Right lobe of liver (tissue), 6 donors: Measurements from ENCODE around the gene CD300C. TPM values are rescaled to one million over a fixed set of nuclear protein-coding genes. Genes with fewer than 3 reads are reported as not detected.
"Not testable (repeated sequence)": the region's sequence is repeated elsewhere in the genome, so short reads cannot be mapped to it uniquely, and the experiment has no call there.

ENCODE experiments used
- ATAC-seq, 4 donors: fragments of 200-7000 bp; cut with Tn5 transposase; one replicate each; pipeline ENCODE4 v1.9.1; 2020; ENCODE audit warnings: mild to moderate bottlenecking in 4 of 4, moderate library complexity in 4 of 4
- DNase-seq, 3 donors: peaks; one replicate each; pipeline ENCODE4 v3.0.0-alpha.2; 2020
- H3K27ac ChIP-seq, 3 donors: fragments of 200-600 bp; one replicate each; pipeline ENCODE4 v1.8.0; 2022
- H3K27me3 ChIP-seq, 2 donors: fragments of 200-600 bp; one replicate each; pipeline ENCODE4 v1.8.0; 2022
- H3K36me3 ChIP-seq, 4 donors: fragments of 200-600 bp; sonication (generic) in 1 of 4; one replicate each; pipeline versions ENCODE4 v1.5.1 to v1.8.0; 2017 to 2022; ENCODE audit warnings: control low read depth in 1 of 4
- H3K4me1 ChIP-seq, 4 donors: fragments of 200-600 bp; sonication (generic) in 1 of 4; one replicate each; pipeline versions ENCODE4 v1.5.1 to v1.8.0; 2017 to 2022; ENCODE audit warnings: control low read depth in 1 of 4
- H3K4me3 ChIP-seq, 3 donors: fragments of 200-600 bp; one replicate each; pipeline ENCODE4 v1.8.0; 2022
- H3K9me3 ChIP-seq, 4 donors: fragments of 200-600 bp; sonication (generic) in 1 of 4; one replicate each; pipeline versions ENCODE4 v1.5.1 to v1.8.0; 2017 to 2022; ENCODE audit warnings: control low read depth in 1 of 4
- CTCF ChIP-seq, 4 donors: fragments of 200-600 bp in 3 of 4; fragments of 450-650 bp in 1 of 4; IDR thresholded peaks; one replicate each; pipeline versions ENCODE4 v1.5.1 to v1.8.0; 2016 to 2022; ENCODE audit warnings: antibody characterized with exemption in 4 of 4, mild to moderate bottlenecking in 2 of 4
- POLR2A ChIP-seq: fragments of 450-650 bp; IDR thresholded peaks from one replicate; pipeline ENCODE4 v1.6.1; 2017; ENCODE audit warnings: antibody characterized with exemption, mild to moderate bottlenecking
- WGBS: methylation state at CpG from one replicate; pipeline ENCODE4 v1.1.6; 2018; ENCODE audit warnings: low coverage, low lambda C conversion rate; ENCODE audit not compliant: insufficient coverage; ENCODE audit errors: missing lambda C conversion rate; 5-methylcytosine and 5-hydroxymethylcytosine counted together
- intact Hi-C, 2 donors: fragments of 100-400 bp; cut with DNase I; formaldehyde crosslinking; loops; one replicate each; pipeline versions ENCODE4 v1.11.2 to v1.14.1; 2022
- total RNA-seq, 6 experiments: library from RNA; depleted of rRNA in 2 of 6; stranded (reverse); fragments of >200 nt in 2 of 6; fragmentation: NEBNext Ultra II Directional in 3 of 6; extraction: Animal tissue kit (Norgen Biotek cat#: 25700) in 3 of 6; gene quantifications; one replicate each; pipeline versions ENCODE4 v1.1.0 to v1.2.4, GENCODE V29; 2016 to 2023
- donor health status: DM: no; HTN: yes; CAD: no.
- donor health status: DM: no; HTN: no; CAD: no.
- donor health status: DM: no; HTN: no; CAD: no.
- donor health status: DM: no; HTN: yes; CAD: no.
- donor health status: DM: no; HTN: yes; CAD: no.

The CD300C gene
- total RNA-seq, 6 experiments from 2014 or later = 0.22 to 2.7 (median 0.41) TPM

GRCh38 chr17:74578979-74579378, 33.1 kb upstream of the CD300C start:
- WGBS = 42% methylated on average over 8 of the region's 9 CpGs
- no peaks in the 10 kb centered on the region for H3K36me3 ChIP-seq
- ATAC-seq = no peak
- no peaks in the 10 kb centered on the region for H3K9me3 ChIP-seq
- H3K27ac ChIP-seq = no peak overlapping the region
- no peaks in the 10 kb centered on the region for H3K27me3 ChIP-seq
- DNase-seq = no peak
- no peaks in the 10 kb centered on the region for H3K4me1 ChIP-seq
- no peak overlapping the region for H3K4me3 ChIP-seq
- intact Hi-C loops = no loop called here
- TF ChIP-seq POLR2A (no peak), CTCF (IDR thresholded peaks at IDR 0.05) (no peak)

- no peak overlapping the region for H3K27ac ChIP-seq
- H3K9me3 ChIP-seq = no peaks in the 10 kb centered on the region
- intact Hi-C loops = no loop called here
- DNase-seq = no peak
- TF ChIP-seq CTCF (IDR thresholded peaks at IDR 0.05) (no peak), POLR2A (no peak)
- no peak overlapping the region for H3K4me3 ChIP-seq
- ATAC-seq = no peak
- H3K36me3 ChIP-seq = no peaks in the 10 kb centered on the region
- 43% methylated on average over 4 of the region's 5 CpGs for WGBS
- no peaks in the 10 kb centered on the region for H3K27me3 ChIP-seq
- H3K4me1 ChIP-seq = no peaks in the 10 kb centered on the region
Observed at GRCh38 chr17:74574489-74575142, 28.7 kb upstream of the CD300C start.

GRCh38 chr17:74573635-74574034, 27.7 kb upstream of the CD300C start:
- H3K27ac ChIP-seq, DNase-seq, intact Hi-C loops, ATAC-seq, H3K4me1 ChIP-seq, H3K27me3 ChIP-seq, H3K36me3 ChIP-seq, H3K9me3 ChIP-seq, H3K4me3 ChIP-seq: not testable (repeated sequence)

GRCh38 chr17:74573169-74573568, 27.3 kb upstream of the CD300C start:
- ATAC-seq (no peak), DNase-seq (no peak)
- Histone ChIP-seq H3K27me3 (no peaks in the 10 kb centered on the region), H3K36me3 (no peaks in the 10 kb centered on the region), H3K4me3 (no peak overlapping the region), H3K4me1 (no peaks in the 10 kb centered on the region), H3K27ac (no peak overlapping the region), H3K9me3 (no peaks in the 10 kb centered on the region)
- WGBS = 56% methylated on average over 1 of the region's 3 CpGs
- TF ChIP-seq CTCF (IDR thresholded peaks at IDR 0.05) (no peak), POLR2A (no peak)
- intact Hi-C loops = no loop called here

- WGBS = 60% methylated on average over 4 of the region's 4 CpGs
- Histone ChIP-seq H3K4me1 (no peaks in the 10 kb centered on the region), H3K27ac (no peak overlapping the region), H3K27me3 (no peaks in the 10 kb centered on the region), H3K4me3 (no peak overlapping the region), H3K36me3 (no peaks in the 10 kb centered on the region), H3K9me3 (no peaks in the 10 kb centered on the region)
- no peak for TF ChIP-seq CTCF (IDR thresholded peaks at IDR 0.05)
- no peak for TF ChIP-seq POLR2A
- DNase-seq = no peak
- intact Hi-C loops = no loop called here
- ATAC-seq = no peak
Observed at GRCh38 chr17:74571621-74572270, 25.8 kb upstream of the CD300C start.
